ENCODE measurements around the gene HES3.

- no peak for TF ChIP-seq CTCF (IDR thresholded peaks at IDR 0.05; ENCODE audit: low read length)
- TF ChIP-seq EZH2 (IDR thresholded peaks at IDR 0.05; ENCODE audit: borderline replicate concordance, low read length), result no peak
Measured at GRCh38 chr1:6292102-6292501, 48.1 kb downstream of the HES3 start.
